Measurements from ENCODE around the gene GMPR2.

Gene GMPR2

GRCh38 chr14:24211311-24211710 lies 21.4 kb upstream of the GMPR2 start:
- TF ChIP-seq CREB1 (IDR thresholded peaks at IDR 0.05; ENCODE audit: low read depth) (no peak), ZBTB7A (IDR thresholded peaks at IDR 0.05; ENCODE audit: low read depth) (no peak), FOXM1 (IDR thresholded peaks at IDR 0.05; ENCODE audit: borderline replicate concordance, low read depth) (no peak), EGR1 (IDR thresholded peaks at IDR 0.05) (no peak), TEAD4 (IDR thresholded peaks at IDR 0.05) (no peak), REST (IDR thresholded peaks at IDR 0.05; ENCODE audit: low read depth) (no peak), TCF12 (IDR thresholded peaks at IDR 0.05; ENCODE audit: low read depth) (no peak), EP300 (IDR thresholded peaks at IDR 0.05; ENCODE audit: borderline replicate concordance) (no peak)

- no peak for TF ChIP-seq FOXM1 (IDR thresholded peaks at IDR 0.05; ENCODE audit: borderline replicate concordance, low read depth)
- no peak for TF ChIP-seq EGR1 (IDR thresholded peaks at IDR 0.05)
- 0 out of 2 replicates have a peak, but pooled peaks have one; percentile 6 for TF ChIP-seq CEBPB (IDR thresholded peaks at IDR 0.05)
- no peak for TF ChIP-seq RAD21 (IDR thresholded peaks at IDR 0.05; ENCODE audit: low read depth)
- TF ChIP-seq REST (IDR thresholded peaks at IDR 0.05; ENCODE audit: low read depth) = no peak
- peak; percentile 98 for TF ChIP-seq CREB1 (IDR thresholded peaks at IDR 0.05; ENCODE audit: low read depth)
- peak; percentile 35; the same call in 1 of the 2 replicates for TF ChIP-seq EP300 (IDR thresholded peaks at IDR 0.05; ENCODE audit: borderline replicate concordance)
- peak; percentile 98 for TF ChIP-seq USF1 (IDR thresholded peaks at IDR 0.05)
- peak; percentile 72 for TF ChIP-seq MAX (IDR thresholded peaks at IDR 0.05)
- peak; percentile 58; the same call in 1 of the 2 replicates for TF ChIP-seq YY1 (IDR thresholded peaks at IDR 0.05; ENCODE audit: low read depth)
- TF ChIP-seq TCF12 (IDR thresholded peaks at IDR 0.05; ENCODE audit: low read depth) = no peak; the same call in none of the 2 replicates
- no peak for TF ChIP-seq TEAD4 (IDR thresholded peaks at IDR 0.05)
- TF ChIP-seq ZBTB7A (IDR thresholded peaks at IDR 0.05; ENCODE audit: low read depth) = no peak
- TF ChIP-seq TAF1 (IDR thresholded peaks at IDR 0.05; ENCODE audit: low read depth) = no peak; the same call in 1 of the 2 replicates
- TF ChIP-seq NFIC (IDR thresholded peaks at IDR 0.05) = no peak
These were observed 19.5 kb upstream of the GMPR2 start, which contains the start of gene CHMP4A for GRCh38 chr14:24212924-24213865. TSS of gene CHMP4A (minus strand) at chr14:24213488. CDS start at chr14:24213439, 49 bp downstream.

GRCh38 chr14:24213866-24214662 lies 18.7 kb upstream of the GMPR2 start:
- no peak for TF ChIP-seq REST (IDR thresholded peaks at IDR 0.05; ENCODE audit: low read depth)
- no peak for TF ChIP-seq EGR1 (IDR thresholded peaks at IDR 0.05)
- no peak for TF ChIP-seq CREB1 (IDR thresholded peaks at IDR 0.05; ENCODE audit: low read depth)
- no peak for TF ChIP-seq TEAD4 (IDR thresholded peaks at IDR 0.05)
- no peak for TF ChIP-seq TCF12 (IDR thresholded peaks at IDR 0.05; ENCODE audit: low read depth)
- TF ChIP-seq MAX (IDR thresholded peaks at IDR 0.05) = no peak
- no peak for TF ChIP-seq EP300 (IDR thresholded peaks at IDR 0.05; ENCODE audit: borderline replicate concordance)
- no peak for TF ChIP-seq USF1 (IDR thresholded peaks at IDR 0.05)
- TF ChIP-seq FOXM1 (IDR thresholded peaks at IDR 0.05; ENCODE audit: borderline replicate concordance, low read depth) = no peak
- no peak for TF ChIP-seq TAF1 (IDR thresholded peaks at IDR 0.05; ENCODE audit: low read depth)
- no peak for TF ChIP-seq ZBTB7A (IDR thresholded peaks at IDR 0.05; ENCODE audit: low read depth)
